A673 (cell line): ENCODE results near the gene MAP3K3.

Source experiments
- CTCF ChIP-seq: fragments of 300-800, 200-600 bp; sonication (generic); conservative IDR thresholded peaks from 2 replicates; pipeline ENCODE4 v1.5.1; 2017; ENCODE audit warnings: low read depth, mild to moderate bottlenecking, antibody characterized with exemption, low read length, moderate library complexity, mixed read lengths
- EZH2 ChIP-seq: fragments of 200-600 bp; sonication (generic); IDR thresholded peaks from 2 replicates; pipeline ENCODE4 v1.6.1; 2017; ENCODE audit warnings: borderline replicate concordance, low read depth, mild to moderate bottlenecking, mixed read lengths, antibody characterized with exemption, low read length; ENCODE audit not compliant: poor library complexity, severe bottlenecking

GRCh38 chr17:63688396-63689020 lies 66.3 kb downstream of the MAP3K3 start:
- TF ChIP-seq CTCF (no peak), EZH2 (no peak)
